Neural cell (in vitro differentiated cells): Measurements from ENCODE around the gene CCDC158. TPM values are rescaled to one million over a fixed set of nuclear protein-coding genes. Genes with fewer than 3 reads are reported as not detected.

ENCODE experiments used
- H2AFZ ChIP-seq: fragments of 200-600, 300-800 bp; sonication (generic), shearing (Covaris generic); 2 replicates; pipeline ENCODE4 v1.6.0; 2014; ENCODE audit warnings: low read depth, mild to moderate bottlenecking, antibody characterized with exemption, low read length, moderate library complexity
- H3F3A ChIP-seq: fragments of 200-600 bp; shearing (Covaris generic); 2 replicates; pipeline ENCODE4 v1.6.1; 2016; ENCODE audit warnings: mild to moderate bottlenecking, moderate library complexity, mixed read lengths, antibody characterized with exemption, low read length; ENCODE audit not compliant: insufficient read depth, poor library complexity, severe bottlenecking
- H3K27ac ChIP-seq: fragments of 200-600, 300-800 bp; sonication (generic), shearing (Covaris generic); 2 replicates; pipeline ENCODE4 v1.5.1; 2014; ENCODE audit warnings: mild to moderate bottlenecking, low read length, moderate library complexity
- H3K27me3 ChIP-seq: fragments of 300-800, 200-600 bp; sonication (generic), shearing (Covaris generic); 2 replicates; pipeline ENCODE4 v1.6.0; 2014; ENCODE audit warnings: mild to moderate bottlenecking, low read depth, low read length, moderate library complexity; ENCODE audit not compliant: insufficient read depth
- H3K36me3 ChIP-seq: fragments of 300-800, 200-600 bp; sonication (generic), shearing (Covaris generic); 2 replicates; pipeline ENCODE4 v1.5.1; 2014; ENCODE audit warnings: mild to moderate bottlenecking, antibody characterized with exemption, low read length, moderate library complexity; ENCODE audit not compliant: insufficient read depth
- H3K4me2 ChIP-seq: fragments of 300-800, 200-600 bp; sonication (generic), shearing (Covaris generic); 2 replicates; pipeline ENCODE4 v1.6.0; 2014; ENCODE audit warnings: mild to moderate bottlenecking, low read length
- H3K4me3 ChIP-seq: fragments of 300-800, 200-600 bp; sonication (generic), shearing (Covaris generic); 2 replicates; pipeline ENCODE4 v1.5.1; 2014; ENCODE audit warnings: mild to moderate bottlenecking, low read length, moderate library complexity
- H3K79me2 ChIP-seq: fragments of 200-600 bp; shearing (Covaris generic); replicated peaks from 2 replicates; pipeline ENCODE4 v1.6.0; 2014; ENCODE audit warnings: mild to moderate bottlenecking, low read length, moderate library complexity; ENCODE audit not compliant: insufficient read depth
- H3K9ac ChIP-seq: fragments of 300-800, 200-600 bp; sonication (generic), shearing (Covaris generic); 2 replicates; pipeline ENCODE4 v1.6.1; 2016; ENCODE audit warnings: mild to moderate bottlenecking, low read length, mixed read lengths
- H3K9me2 ChIP-seq: fragments of 200-600 bp; shearing (Covaris generic); 2 replicates; pipeline ENCODE4 v1.6.1; 2016; ENCODE audit warnings: mild to moderate bottlenecking, low read length, mixed read lengths; ENCODE audit not compliant: insufficient read depth
- H3K9me3 ChIP-seq: fragments of 200-600, 300-800 bp; sonication (generic), shearing (Covaris generic); 2 replicates; pipeline ENCODE4 v1.6.1; 2016; ENCODE audit warnings: mild to moderate bottlenecking, mixed run types, low read length, moderate library complexity, mixed read lengths
- H4K20me1 ChIP-seq: fragments of 200-600 bp; shearing (Covaris generic); 2 replicates; pipeline ENCODE4 v1.6.1; 2016; ENCODE audit warnings: mild to moderate bottlenecking, mixed run types; ENCODE audit not compliant: insufficient read depth
- EP300 ChIP-seq: fragments of 450-650 bp; conservative IDR thresholded peaks from 2 replicates; pipeline ENCODE4 v1.6.1; 2014; ENCODE audit warnings: antibody characterized with exemption, mild to moderate bottlenecking, moderate library complexity; ENCODE audit not compliant: poor library complexity, severe bottlenecking
- EZH2 ChIP-seq: fragments of 200-600, 300-800 bp; shearing (Covaris generic), sonication (generic); IDR thresholded peaks from 2 replicates; pipeline ENCODE4 v1.6.1; 2014; ENCODE audit warnings: antibody characterized with exemption, low read length, borderline replicate concordance, mild to moderate bottlenecking; ENCODE audit not compliant: insufficient read depth, poor library complexity, severe bottlenecking
- MXI1 ChIP-seq: fragments of 450-650 bp; conservative IDR thresholded peaks from 2 replicates; pipeline ENCODE4 v1.6.1; 2014; ENCODE audit warnings: antibody characterized with exemption, mild to moderate bottlenecking; ENCODE audit not compliant: poor library complexity, severe bottlenecking
- POLR2AphosphoS5 ChIP-seq: IDR thresholded peaks from 2 replicates; pipeline ENCODE4 v1.6.1; 2012
- RAD21 ChIP-seq: fragments of 450-650 bp; conservative IDR thresholded peaks from 2 replicates; pipeline ENCODE4 v1.6.1; 2014; ENCODE audit warnings: antibody characterized with exemption, mild to moderate bottlenecking, moderate library complexity
- REST ChIP-seq: IDR thresholded peaks from 2 replicates; pipeline ENCODE4 v1.6.1; 2012; ENCODE audit warnings: borderline replicate concordance
- SMC3 ChIP-seq: fragments of 450-650 bp; conservative IDR thresholded peaks from 2 replicates; pipeline ENCODE4 v1.6.1; 2014; ENCODE audit warnings: antibody characterized with exemption, mild to moderate bottlenecking, moderate library complexity; ENCODE audit not compliant: poor library complexity
- TAF1 ChIP-seq: IDR thresholded peaks from 2 replicates; pipeline ENCODE4 v1.6.1; 2012; ENCODE audit warnings: low read depth
- polyA plus RNA-seq: library from polyadenylated mRNA; depleted of rRNA; stranded (reverse); fragments of >200 nt; gene quantifications from 2 replicates; pipeline ENCODE4 v1.2.3, GENCODE V29; 2014
- TF ChIP-seq, protein P1 (sequence below): fragments of 450-650 bp; IDR thresholded peaks from 2 replicates; pipeline ENCODE4 v1.5.1; 2014; ENCODE audit warnings: antibody characterized with exemption, mild to moderate bottlenecking, moderate library complexity; ENCODE audit not compliant: poor library complexity, severe bottlenecking

CCDC158 gene
- polyA plus RNA-seq, 1 donor from 2014 or later: not detected

DNA sequence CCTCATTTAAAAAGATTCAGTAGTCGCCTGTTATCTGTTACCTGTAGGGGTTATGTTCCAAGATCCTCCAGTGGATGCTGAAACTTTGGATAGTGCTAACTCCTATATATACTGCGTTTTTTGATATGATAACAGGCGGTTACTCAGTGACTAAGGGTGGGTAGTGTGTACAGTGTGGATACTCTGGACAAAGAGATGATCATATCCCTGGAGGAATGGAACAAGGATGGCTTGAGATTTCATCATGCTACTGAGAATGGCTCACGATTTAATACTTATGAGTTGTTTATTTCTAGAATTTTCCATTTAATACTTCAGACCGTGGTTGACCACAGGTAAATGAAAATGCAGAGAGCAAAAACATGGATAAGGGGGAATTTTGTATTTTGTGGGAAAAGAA, 147.9 kb downstream of the CCDC158 start:
- Histone ChIP-seq H3K9ac (no peak overlapping the region), H3K9me3 (no peaks in the 10 kb centered on the region), H3F3A (no peaks in the 10 kb centered on the region), H3K9me2 (no peaks in the 10 kb centered on the region), H3K36me3 (no peaks in the 10 kb centered on the region), H3K4me2 (no peak overlapping the region), H3K27me3 (no peaks in the 10 kb centered on the region), H2AFZ (no peak overlapping the region), H3K27ac (no peak overlapping the region), H3K4me3 (no peak overlapping the region), H4K20me1 (no peaks in the 10 kb centered on the region), H3K79me2 (no peaks in the 10 kb centered on the region)
- TF ChIP-seq POLR2AphosphoS5: no peak
- TF ChIP-seq, protein P1, sequence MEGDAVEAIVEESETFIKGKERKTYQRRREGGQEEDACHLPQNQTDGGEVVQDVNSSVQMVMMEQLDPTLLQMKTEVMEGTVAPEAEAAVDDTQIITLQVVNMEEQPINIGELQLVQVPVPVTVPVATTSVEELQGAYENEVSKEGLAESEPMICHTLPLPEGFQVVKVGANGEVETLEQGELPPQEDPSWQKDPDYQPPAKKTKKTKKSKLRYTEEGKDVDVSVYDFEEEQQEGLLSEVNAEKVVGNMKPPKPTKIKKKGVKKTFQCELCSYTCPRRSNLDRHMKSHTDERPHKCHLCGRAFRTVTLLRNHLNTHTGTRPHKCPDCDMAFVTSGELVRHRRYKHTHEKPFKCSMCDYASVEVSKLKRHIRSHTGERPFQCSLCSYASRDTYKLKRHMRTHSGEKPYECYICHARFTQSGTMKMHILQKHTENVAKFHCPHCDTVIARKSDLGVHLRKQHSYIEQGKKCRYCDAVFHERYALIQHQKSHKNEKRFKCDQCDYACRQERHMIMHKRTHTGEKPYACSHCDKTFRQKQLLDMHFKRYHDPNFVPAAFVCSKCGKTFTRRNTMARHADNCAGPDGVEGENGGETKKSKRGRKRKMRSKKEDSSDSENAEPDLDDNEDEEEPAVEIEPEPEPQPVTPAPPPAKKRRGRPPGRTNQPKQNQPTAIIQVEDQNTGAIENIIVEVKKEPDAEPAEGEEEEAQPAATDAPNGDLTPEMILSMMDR: no peak
- TF ChIP-seq SMC3: no peak
- TF ChIP-seq TAF1: no peak
- no peak for TF ChIP-seq EP300

DNA sequence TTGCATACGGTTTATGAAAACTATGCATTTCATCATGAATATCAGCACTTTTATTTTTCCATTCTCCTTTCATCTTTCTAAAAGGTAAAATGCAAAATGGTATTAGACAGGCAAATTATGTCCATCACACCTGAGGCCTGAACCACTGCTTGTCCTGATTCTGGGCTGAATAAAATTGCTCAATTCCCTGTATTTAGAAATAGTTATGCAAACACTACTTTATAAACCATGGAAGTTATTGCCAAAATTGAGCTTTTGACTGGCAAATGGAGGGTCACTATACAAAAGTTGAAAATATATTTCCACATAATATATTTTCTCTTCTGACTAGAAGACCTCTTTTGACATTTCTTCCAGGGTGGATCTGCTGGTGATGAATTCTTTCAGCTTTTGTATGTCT, 148.4 kb downstream of the CCDC158 start:
- Histone ChIP-seq H3K9me2 (no peaks in the 10 kb centered on the region), H3K9me3 (no peaks in the 10 kb centered on the region), H3K4me2 (no peak overlapping the region), H3K36me3 (no peaks in the 10 kb centered on the region), H3K27ac (no peak overlapping the region), H3K79me2 (no peaks in the 10 kb centered on the region), H2AFZ (no peak overlapping the region), H3K27me3 (no peaks in the 10 kb centered on the region), H4K20me1 (no peaks in the 10 kb centered on the region), H3F3A (no peaks in the 10 kb centered on the region), H3K4me3 (no peak overlapping the region), H3K9ac (no peak overlapping the region)
- TF ChIP-seq MXI1 (no peak), POLR2AphosphoS5 (no peak), EZH2 (no peak), TAF1 (no peak), RAD21 (no peak), SMC3 (no peak), REST (no peak), EP300 (no peak)
- TF ChIP-seq, protein P1: no peak
